Spleen (tissue), 11 donors: ENCODE measurements around the gene OGFR. TPM values are rescaled to one million over a fixed set of nuclear protein-coding genes. Genes with fewer than 3 reads are reported as not detected.
A peak's percentile ranks its signal among the peaks of the same experiment; 100 is the strongest.

Experiments
- DNase-seq: peaks from one replicate; pipeline ENCODE4 v3.0.0-alpha.2; 2020
- H3K27ac ChIP-seq, 8 donors: fragments of 200-600 bp; sonication (generic) in 7 of 8; 1 replicate in 4 of 8; 2 replicates in 4 of 8; pipeline versions ENCODE4 v1.5.0 to v1.8.0; 2016 to 2021; ENCODE audit warnings: inconsistent platforms in 4 of 8, mild to moderate bottlenecking in 4 of 8, moderate library complexity in 1 of 8
- H3K27me3 ChIP-seq, 7 donors: fragments of 200-600 bp; sonication (generic) in 6 of 7; replicated peaks in 1 of 7; 1 replicate in 4 of 7; 2 replicates in 3 of 7; pipeline versions ENCODE4 v1.5.0 to v1.8.0; 2016 to 2021; ENCODE audit warnings: inconsistent platforms in 3 of 7, mild to moderate bottlenecking in 1 of 7
- H3K36me3 ChIP-seq, 6 donors: fragments of 200-600 bp; sonication (generic) in 5 of 6; 1 replicate in 4 of 6; 2 replicates in 2 of 6; pipeline versions ENCODE4 v1.5.0 to v1.8.0; 2016 to 2021; ENCODE audit warnings: inconsistent platforms in 2 of 6
- H3K4me1 ChIP-seq, 6 donors: fragments of 200-600 bp; sonication (generic) in 5 of 6; 1 replicate in 3 of 6; 2 replicates in 3 of 6; pipeline versions ENCODE4 v1.5.0 to v1.8.0; 2016 to 2021; ENCODE audit warnings: inconsistent platforms in 3 of 6
- H3K4me3 ChIP-seq, 8 donors: fragments of 200-600 bp; sonication (generic) in 7 of 8; 1 replicate in 4 of 8; 2 replicates in 4 of 8; pipeline versions ENCODE4 v1.5.0 to v1.8.0; 2016 to 2021; ENCODE audit warnings: inconsistent platforms in 4 of 8, mild to moderate bottlenecking in 4 of 8, moderate library complexity in 2 of 8
- H3K9me3 ChIP-seq, 8 donors: fragments of 200-600 bp; sonication (generic) in 7 of 8; 1 replicate in 4 of 8; 2 replicates in 4 of 8; pipeline versions ENCODE4 v1.5.0 to v1.8.0; 2016 to 2021; ENCODE audit warnings: inconsistent platforms in 4 of 8
- CTCF ChIP-seq, 11 experiments: fragments of 200-600 bp in 7 of 11; fragments of 450-650 bp in 4 of 11; sonication (generic) in 4 of 11; IDR thresholded peaks in 8 of 11; conservative IDR thresholded peaks in 3 of 11; 1 replicate in 7 of 11; 2 replicates in 4 of 11; pipeline versions ENCODE4 v1.4.0 to v1.8.0; 2016 to 2021; ENCODE audit warnings: antibody characterized with exemption in 11 of 11, inconsistent platforms in 4 of 11, mild to moderate bottlenecking in 1 of 11
- POLR2A ChIP-seq, 3 donors: fragments of 450-650 bp; IDR thresholded peaks; one replicate each; pipeline ENCODE4 v1.5.1; 2017; ENCODE audit warnings: antibody characterized with exemption in 3 of 3, mild to moderate bottlenecking in 1 of 3
- POLR2AphosphoS5 ChIP-seq, 3 donors: sonication (generic); formaldehyde crosslinking; IDR thresholded peaks; one replicate each; pipeline ENCODE4 v1.5.1; 2017; ENCODE audit warnings: antibody characterized with exemption in 3 of 3
- WGBS, 5 donors: extraction: QIAGEN DNeasy Blood & Tissue Kit in 3 of 5; methylation state at CpG; one replicate each; pipeline versions ENCODE4 v1.1.5 to v1.1.7; 2013 to 2018; 5-methylcytosine and 5-hydroxymethylcytosine counted together
- intact Hi-C: fragments of 100-400 bp; cut with DNase I; formaldehyde crosslinking; loops from one replicate; pipeline ENCODE4 v1.15.0; 2023; ENCODE audit warnings: low total_unique reads
- polyA plus RNA-seq, 3 donors: library from polyadenylated mRNA; stranded (reverse); fragments of 200-250 nt; gene quantifications; one replicate each; pipeline ENCODE4 v1.2.1, GENCODE V29; 2013
- total RNA-seq, 7 donors: library from RNA; depleted of rRNA in 3 of 7; stranded (reverse); fragments of >200 nt in 3 of 7; fragmentation: NEBNext Ultra II Directional in 4 of 7; extraction: Animal tissue kit (Norgen Biotek cat#: 25700) in 4 of 7; gene quantifications; one replicate each; pipeline versions ENCODE4 v1.1.0 to v1.2.1, GENCODE V29; 2016 to 2021
- donor health status: healthy with polysubstance abuse.
- donor health status: DM: no; HTN: no; CAD: no; lungs with moderate emphysema.
- donor health status: DM: no; HTN: no; CAD: no.
- donor health status: Bipolar disorder and iron deficiency.
- donor health status: healthy.
- donor health status: DM: no; HTN: no; CAD: no.
- donor health status: DM: yes; HTN: yes; CAD: no.

OGFR gene
- total and polyA plus RNA-seq, 10 donors, result 46.0 to 127 (median 78.2) TPM

GRCh38 chr20:62771396-62772102, 33.1 kb upstream of the OGFR start:
- Histone ChIP-seq H3K4me1 (peaks cover 7 to 51% (median 38%) of the 10 kb centered on the region in 6 donors), H3K36me3 (no peaks in the 10 kb centered on the region), H3K27me3 (peaks cover 0 to 27% (median 0%) of the 10 kb centered on the region in 7 donors), H3K27ac (no peak overlapping the region), H3K4me3 (no peak overlapping the region), H3K9me3 (no peaks in the 10 kb centered on the region)
- intact Hi-C loops, result no loop called here
- WGBS, 5 donors, result 74 to 84% (median 82%) methylated on average over 20 to 25 of the region's 25 CpGs
- no peak for TF ChIP-seq POLR2A (IDR thresholded peaks at IDR 0.05)
- TF ChIP-seq CTCF (IDR thresholded peaks at IDR 0.05 in 8 of 11, conservative IDR thresholded peaks at IDR 0.05 in 3 of 11), result no peak
- TF ChIP-seq POLR2AphosphoS5 (IDR thresholded peaks at IDR 0.05), result no peak
- DNase-seq, result peak; percentile 64

GRCh38 chr20:62772103-62772611, 32.5 kb upstream of the OGFR start:
- peak; percentile 67 for DNase-seq
- H3K4me3 ChIP-seq, result no peak overlapping the region
- no peak for TF ChIP-seq POLR2AphosphoS5 (IDR thresholded peaks at IDR 0.05)
- TF ChIP-seq POLR2A (IDR thresholded peaks at IDR 0.05), result no peak
- TF ChIP-seq CTCF (IDR thresholded peaks at IDR 0.05 in 8 of 11, conservative IDR thresholded peaks at IDR 0.05 in 3 of 11), result no peak
- peaks cover 8 to 57% (median 41%) of the 10 kb centered on the region in 6 donors for H3K4me1 ChIP-seq
- H3K9me3 ChIP-seq, result no peaks in the 10 kb centered on the region
- no peaks in the 10 kb centered on the region for H3K36me3 ChIP-seq
- H3K27me3 ChIP-seq, result peaks cover 0 to 21% (median 0%) of the 10 kb centered on the region in 7 donors
- WGBS, 5 donors, result 80 to 89% (median 86%) methylated on average over 23 of the region's 23 CpGs
- H3K27ac ChIP-seq, result peak overlapping the region in 2 of 8 donors; percentile 34 to 53
- intact Hi-C loops, result no loop called here

- intact Hi-C loops, result no loop called here
- TF ChIP-seq POLR2A (IDR thresholded peaks at IDR 0.05) (no peak), CTCF (IDR thresholded peaks at IDR 0.05 in 8 of 11, conservative IDR thresholded peaks at IDR 0.05 in 3 of 11) (no peak)
- Histone ChIP-seq H3K9me3 (no peaks in the 10 kb centered on the region), H3K4me3 (no peak overlapping the region), H3K36me3 (no peaks in the 10 kb centered on the region), H3K27ac (peak overlapping the region in 2 of 8 donors; percentile 34 to 53), H3K4me1 (peaks cover 8 to 61% (median 43%) of the 10 kb centered on the region in 6 donors), H3K27me3 (peaks cover 0 to 19% (median 0%) of the 10 kb centered on the region in 7 donors)
- no peak for DNase-seq
- 53 to 87% (median 72%) methylated on average over 9 to 11 of the region's 11 CpGs for WGBS, 5 donors
These were observed 32.0 kb upstream of the OGFR start for GRCh38 chr20:62772619-62772989.
